H1 (cell line): ENCODE results near the gene FAR2. TPM values are rescaled to one million over a fixed set of nuclear protein-coding genes. Genes with fewer than 3 reads are reported as not detected.

Source experiments
- CHD1 ChIP-seq: IDR thresholded peaks from 2 replicates; pipeline ENCODE4 v1.6.1; 2012; ENCODE audit warnings: low read depth, low read length, improper control_type of control experiment
- POU5F1 ChIP-seq: IDR thresholded peaks from 2 replicates; pipeline ENCODE4 v1.6.1; 2011; ENCODE audit warnings: low read depth, mild to moderate bottlenecking, low read length, moderate library complexity
- SP1 ChIP-seq: IDR thresholded peaks from 2 replicates; pipeline ENCODE4 v1.6.1; 2011; ENCODE audit warnings: low read depth, low read length
- polyA plus RNA-seq, 7 experiments: library from polyadenylated mRNA; depleted of rRNA in 3 of 7; stranded (reverse) in 5 of 7; unstranded in 2 of 7; fragments of >200 nt in 5 of 7; fragments of 200-250 nt in 2 of 7; gene quantifications; 1 replicate in 5 of 7; 2 replicates in 1 of 7; 4 replicates in 1 of 7; pipeline versions ENCODE4 v1.2.1 to v1.2.3, GENCODE V29; 2011 to 2013; ENCODE audit warnings: missing spikeins in 2 of 7, mixed read lengths in 2 of 7
- total RNA-seq: library from RNA; stranded (reverse); fragmentation: NEBNext Ultra II Directional; extraction: Animal tissue kit (Norgen Biotek cat#: 25700); gene quantifications from 2 replicates; pipeline ENCODE4 v1.2.1, GENCODE V29; 2021
- TF ChIP-seq, protein P1 (sequence below): fragments of 300-600 bp; sonication (generic); IDR thresholded peaks from 2 replicates; pipeline ENCODE4 v1.7.1; 2012; ENCODE audit warnings: low read length, moderate library complexity, mild to moderate bottlenecking, inconsistent platforms; ENCODE audit not compliant: insufficient replicate concordance

Gene FAR2
- total and polyA plus RNA-seq, 2 of the 8 experiments (the other 6 are each of a cell fraction or from before 2014, with no cell fraction given) = 24.0 to 24.1 TPM

DNA sequence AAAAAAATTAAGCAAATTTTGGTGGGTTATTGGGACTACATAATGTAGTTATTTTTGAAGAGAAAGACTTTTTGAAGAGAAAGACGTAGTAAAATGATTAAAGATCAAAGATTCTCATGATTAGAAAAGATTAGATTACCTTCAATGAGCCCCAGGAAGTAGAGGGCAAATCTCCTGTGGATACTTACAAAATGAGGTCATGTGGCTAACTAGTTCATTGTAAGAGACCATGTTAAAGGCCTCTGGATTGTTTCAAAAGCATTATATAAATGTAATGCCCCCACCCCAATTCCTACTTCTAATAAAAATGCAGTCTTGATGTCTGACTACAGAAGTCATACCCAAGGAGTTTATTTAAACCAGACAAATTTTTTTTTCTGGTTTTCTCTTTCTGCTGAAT is 138.5 kb downstream of the FAR2 start (continued):
- TF ChIP-seq, protein P1, sequence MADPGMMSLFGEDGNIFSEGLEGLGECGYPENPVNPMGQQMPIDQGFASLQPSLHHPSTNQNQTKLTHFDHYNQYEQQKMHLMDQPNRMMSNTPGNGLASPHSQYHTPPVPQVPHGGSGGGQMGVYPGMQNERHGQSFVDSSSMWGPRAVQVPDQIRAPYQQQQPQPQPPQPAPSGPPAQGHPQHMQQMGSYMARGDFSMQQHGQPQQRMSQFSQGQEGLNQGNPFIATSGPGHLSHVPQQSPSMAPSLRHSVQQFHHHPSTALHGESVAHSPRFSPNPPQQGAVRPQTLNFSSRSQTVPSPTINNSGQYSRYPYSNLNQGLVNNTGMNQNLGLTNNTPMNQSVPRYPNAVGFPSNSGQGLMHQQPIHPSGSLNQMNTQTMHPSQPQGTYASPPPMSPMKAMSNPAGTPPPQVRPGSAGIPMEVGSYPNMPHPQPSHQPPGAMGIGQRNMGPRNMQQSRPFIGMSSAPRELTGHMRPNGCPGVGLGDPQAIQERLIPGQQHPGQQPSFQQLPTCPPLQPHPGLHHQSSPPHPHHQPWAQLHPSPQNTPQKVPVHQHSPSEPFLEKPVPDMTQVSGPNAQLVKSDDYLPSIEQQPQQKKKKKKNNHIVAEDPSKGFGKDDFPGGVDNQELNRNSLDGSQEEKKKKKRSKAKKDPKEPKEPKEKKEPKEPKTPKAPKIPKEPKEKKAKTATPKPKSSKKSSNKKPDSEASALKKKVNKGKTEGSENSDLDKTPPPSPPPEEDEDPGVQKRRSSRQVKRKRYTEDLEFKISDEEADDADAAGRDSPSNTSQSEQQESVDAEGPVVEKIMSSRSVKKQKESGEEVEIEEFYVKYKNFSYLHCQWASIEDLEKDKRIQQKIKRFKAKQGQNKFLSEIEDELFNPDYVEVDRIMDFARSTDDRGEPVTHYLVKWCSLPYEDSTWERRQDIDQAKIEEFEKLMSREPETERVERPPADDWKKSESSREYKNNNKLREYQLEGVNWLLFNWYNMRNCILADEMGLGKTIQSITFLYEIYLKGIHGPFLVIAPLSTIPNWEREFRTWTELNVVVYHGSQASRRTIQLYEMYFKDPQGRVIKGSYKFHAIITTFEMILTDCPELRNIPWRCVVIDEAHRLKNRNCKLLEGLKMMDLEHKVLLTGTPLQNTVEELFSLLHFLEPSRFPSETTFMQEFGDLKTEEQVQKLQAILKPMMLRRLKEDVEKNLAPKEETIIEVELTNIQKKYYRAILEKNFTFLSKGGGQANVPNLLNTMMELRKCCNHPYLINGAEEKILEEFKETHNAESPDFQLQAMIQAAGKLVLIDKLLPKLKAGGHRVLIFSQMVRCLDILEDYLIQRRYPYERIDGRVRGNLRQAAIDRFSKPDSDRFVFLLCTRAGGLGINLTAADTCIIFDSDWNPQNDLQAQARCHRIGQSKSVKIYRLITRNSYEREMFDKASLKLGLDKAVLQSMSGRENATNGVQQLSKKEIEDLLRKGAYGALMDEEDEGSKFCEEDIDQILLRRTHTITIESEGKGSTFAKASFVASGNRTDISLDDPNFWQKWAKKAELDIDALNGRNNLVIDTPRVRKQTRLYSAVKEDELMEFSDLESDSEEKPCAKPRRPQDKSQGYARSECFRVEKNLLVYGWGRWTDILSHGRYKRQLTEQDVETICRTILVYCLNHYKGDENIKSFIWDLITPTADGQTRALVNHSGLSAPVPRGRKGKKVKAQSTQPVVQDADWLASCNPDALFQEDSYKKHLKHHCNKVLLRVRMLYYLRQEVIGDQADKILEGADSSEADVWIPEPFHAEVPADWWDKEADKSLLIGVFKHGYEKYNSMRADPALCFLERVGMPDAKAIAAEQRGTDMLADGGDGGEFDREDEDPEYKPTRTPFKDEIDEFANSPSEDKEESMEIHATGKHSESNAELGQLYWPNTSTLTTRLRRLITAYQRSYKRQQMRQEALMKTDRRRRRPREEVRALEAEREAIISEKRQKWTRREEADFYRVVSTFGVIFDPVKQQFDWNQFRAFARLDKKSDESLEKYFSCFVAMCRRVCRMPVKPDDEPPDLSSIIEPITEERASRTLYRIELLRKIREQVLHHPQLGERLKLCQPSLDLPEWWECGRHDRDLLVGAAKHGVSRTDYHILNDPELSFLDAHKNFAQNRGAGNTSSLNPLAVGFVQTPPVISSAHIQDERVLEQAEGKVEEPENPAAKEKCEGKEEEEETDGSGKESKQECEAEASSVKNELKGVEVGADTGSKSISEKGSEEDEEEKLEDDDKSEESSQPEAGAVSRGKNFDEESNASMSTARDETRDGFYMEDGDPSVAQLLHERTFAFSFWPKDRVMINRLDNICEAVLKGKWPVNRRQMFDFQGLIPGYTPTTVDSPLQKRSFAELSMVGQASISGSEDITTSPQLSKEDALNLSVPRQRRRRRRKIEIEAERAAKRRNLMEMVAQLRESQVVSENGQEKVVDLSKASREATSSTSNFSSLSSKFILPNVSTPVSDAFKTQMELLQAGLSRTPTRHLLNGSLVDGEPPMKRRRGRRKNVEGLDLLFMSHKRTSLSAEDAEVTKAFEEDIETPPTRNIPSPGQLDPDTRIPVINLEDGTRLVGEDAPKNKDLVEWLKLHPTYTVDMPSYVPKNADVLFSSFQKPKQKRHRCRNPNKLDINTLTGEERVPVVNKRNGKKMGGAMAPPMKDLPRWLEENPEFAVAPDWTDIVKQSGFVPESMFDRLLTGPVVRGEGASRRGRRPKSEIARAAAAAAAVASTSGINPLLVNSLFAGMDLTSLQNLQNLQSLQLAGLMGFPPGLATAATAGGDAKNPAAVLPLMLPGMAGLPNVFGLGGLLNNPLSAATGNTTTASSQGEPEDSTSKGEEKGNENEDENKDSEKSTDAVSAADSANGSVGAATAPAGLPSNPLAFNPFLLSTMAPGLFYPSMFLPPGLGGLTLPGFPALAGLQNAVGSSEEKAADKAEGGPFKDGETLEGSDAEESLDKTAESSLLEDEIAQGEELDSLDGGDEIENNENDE = no peak
- TF ChIP-seq POU5F1 (no peak), CHD1 (no peak), SP1 (no peak)
